HCT116 (cell line): Measurements from ENCODE around the gene TTLL3. TPM values are rescaled to one million over a fixed set of nuclear protein-coding genes. Genes with fewer than 3 reads are reported as not detected.

Experiments
- ATAC-seq: fragments of 200-7000 bp; cut with Tn5 transposase; 2 replicates; pipeline ENCODE4 v1.9.1; 2020; ENCODE audit warnings: mild to moderate bottlenecking, moderate library complexity
- BruUV-seq: library from RNA; stranded (reverse); fragments of 400-500 nt; replicated peaks from 2 replicates; lab custom pipeline; 2021; lab: Mats Ljungman, UMichigan
- CTCF ChIA-PET: fragments of 300-600 bp; sonication (Branson Sonifier 250); formaldehyde crosslinking; loops from one replicate; lab custom pipeline; 2021; ENCODE audit warnings: antibody characterized with exemption; lab: Charles Lee
- POLR2A ChIA-PET: fragments of 300-600, 350-600 bp; sonication (Branson Sonifier 250); formaldehyde crosslinking; loops from one replicate; lab custom pipeline; 2021; ENCODE audit warnings: antibody characterized with exemption; lab: Charles Lee
- RAD21 ChIA-PET, 2 experiments: fragments of 300-600 bp; sonication (Branson Sonifier 250); formaldehyde crosslinking; loops; one replicate each; lab custom pipeline; 2023; ENCODE audit warnings: low total read pairs in 2 of 2; ENCODE audit not compliant: uncharacterized antibody in 2 of 2, unreplicated experiment in 2 of 2, low non-redundant PET in 1 of 2; lab: Charles Lee
- DNase-seq: peaks from one replicate; pipeline ENCODE4 v3.0.0-alpha.2; 2010; ENCODE audit warnings: low read depth, low spot score
- H2AFZ ChIP-seq: fragments of 200-600 bp; shearing (Covaris generic), sonication (generic); 2 replicates; pipeline ENCODE4 v1.6.1; 2017; ENCODE audit warnings: low read depth, mixed run types, mixed read lengths, antibody characterized with exemption, low read length; ENCODE audit not compliant: poor library complexity, severe bottlenecking
- H3K27ac ChIP-seq: 2 replicates; pipeline ENCODE4 v1.5.1; 2012; ENCODE audit warnings: low read depth, low read length
- H3K27me3 ChIP-seq: fragments of 200-600 bp; sonication (generic); 2 replicates; pipeline ENCODE4 v1.6.1; 2016; ENCODE audit warnings: mixed run types, low read length, mixed read lengths; ENCODE audit not compliant: insufficient read depth
- H3K36me3 ChIP-seq, 2 experiments: fragments of 200-500 bp in 1 of 2; fragments of 200-600 bp in 1 of 2; sonication (Bioruptor generic) in 1 of 2; sonication (generic) in 1 of 2; 2 replicates each; pipeline versions ENCODE4 v1.5.1 to v1.6.1; 2014 to 2016; ENCODE audit warnings: low read length in 2 of 2, inconsistent platforms in 1 of 2, mixed read lengths in 1 of 2, mixed run types in 1 of 2; ENCODE audit not compliant: insufficient read depth in 2 of 2, control insufficient read depth in 1 of 2
- H3K4me1 ChIP-seq, 2 experiments: fragments of 200-600 bp in 1 of 2; sonication (generic) in 1 of 2; 2 replicates each; pipeline versions ENCODE4 v1.5.1 to v1.6.1; 2012 to 2017; ENCODE audit warnings: low read length in 2 of 2, inconsistent platforms in 1 of 2, mild to moderate bottlenecking in 1 of 2, mixed read lengths in 1 of 2, mixed run types in 1 of 2, moderate library complexity in 1 of 2; ENCODE audit not compliant: insufficient read depth in 2 of 2, control insufficient read depth in 1 of 2
- H3K4me2 ChIP-seq: fragments of 200-600 bp; sonication (generic); 2 replicates; pipeline ENCODE4 v1.6.1; 2017; ENCODE audit warnings: mixed run types, low read length, mixed read lengths
- H3K4me3 ChIP-seq, 2 experiments: fragments of 200-600 bp in 1 of 2; sonication (generic) in 1 of 2; replicated peaks in 1 of 2; 2 replicates each; pipeline ENCODE4 v1.5.1; 2011 to 2016; ENCODE audit warnings: low read length in 2 of 2, control low read depth in 1 of 2, low read depth in 1 of 2, mild to moderate bottlenecking in 1 of 2, mixed read lengths in 1 of 2, mixed run types in 1 of 2
- H3K79me2 ChIP-seq: fragments of 200-600 bp; sonication (generic); 2 replicates; pipeline ENCODE4 v1.6.1; 2017; ENCODE audit warnings: mild to moderate bottlenecking, mixed run types, low read length, moderate library complexity, mixed read lengths; ENCODE audit not compliant: insufficient read depth
- H3K9ac ChIP-seq: fragments of 200-600 bp; sonication (generic); 2 replicates; pipeline ENCODE4 v1.6.1; 2016; ENCODE audit warnings: low read length, mixed read lengths
- H3K9me2 ChIP-seq: fragments of 200-600 bp; sonication (generic), shearing (Covaris generic); 2 replicates; pipeline ENCODE4 v1.6.1; 2017; ENCODE audit warnings: mixed run types, mild to moderate bottlenecking, moderate library complexity; ENCODE audit not compliant: insufficient read depth
- H3K9me3 ChIP-seq, 2 experiments: fragments of 200-500 bp in 1 of 2; fragments of 200-600 bp in 1 of 2; sonication (Bioruptor generic) in 1 of 2; sonication (generic) in 1 of 2; 2 replicates each; pipeline ENCODE4 v1.6.1; 2014 to 2017; ENCODE audit warnings: low read length in 2 of 2, mixed read lengths in 2 of 2, inconsistent platforms in 1 of 2, low read depth in 1 of 2, mild to moderate bottlenecking in 1 of 2, mixed run types in 1 of 2, moderate library complexity in 1 of 2; ENCODE audit not compliant: control insufficient read depth in 1 of 2, insufficient read depth in 1 of 2
- H4K20me1 ChIP-seq: fragments of 200-600 bp; sonication (generic), shearing (Covaris generic); 2 replicates; pipeline ENCODE4 v1.6.1; 2017; ENCODE audit warnings: mixed run types, mild to moderate bottlenecking, moderate library complexity; ENCODE audit not compliant: insufficient read depth
- CBX3 ChIP-seq: IDR thresholded peaks from 2 replicates; pipeline ENCODE4 v1.6.1; 2012; ENCODE audit warnings: low read depth
- CEBPB ChIP-seq: IDR thresholded peaks from 2 replicates; pipeline ENCODE4 v1.6.1; 2012; ENCODE audit warnings: low read depth
- EGR1 ChIP-seq: IDR thresholded peaks from 2 replicates; pipeline ENCODE4 v1.6.1; 2012; ENCODE audit warnings: low read depth
- ELF1 ChIP-seq: IDR thresholded peaks from 2 replicates; pipeline ENCODE4 v1.6.1; 2012; ENCODE audit warnings: low read depth, borderline replicate concordance
- EZH2 ChIP-seq: fragments of 200-600 bp; sonication (generic); IDR thresholded peaks from 2 replicates; pipeline ENCODE4 v1.6.1; 2017; ENCODE audit warnings: antibody characterized with exemption, mixed run types
- EZH2phosphoT487 ChIP-seq: fragments of 200-600 bp; IDR thresholded peaks from 2 replicates; pipeline ENCODE4 v1.6.1; 2018; ENCODE audit warnings: antibody characterized with exemption, borderline replicate concordance
- FOSL1 ChIP-seq: IDR thresholded peaks from 2 replicates; pipeline ENCODE4 v1.6.1; 2012; ENCODE audit warnings: low read depth
- POLR2A ChIP-seq: IDR thresholded peaks from 2 replicates; pipeline ENCODE4 v1.7.0; 2011; ENCODE audit warnings: borderline replicate concordance; ENCODE audit not compliant: insufficient read depth, insufficient read length; ENCODE audit errors: extremely low read depth
- RAD21 ChIP-seq: IDR thresholded peaks from 2 replicates; pipeline ENCODE4 v1.6.1; 2012; ENCODE audit warnings: low read depth, mild to moderate bottlenecking
- SIN3A ChIP-seq: IDR thresholded peaks from 2 replicates; pipeline ENCODE4 v1.6.1; 2012; ENCODE audit warnings: low read depth
- SP1 ChIP-seq: IDR thresholded peaks from 2 replicates; pipeline ENCODE4 v1.6.1; 2012; ENCODE audit warnings: low read depth
- YY1 ChIP-seq: IDR thresholded peaks from 2 replicates; pipeline ENCODE4 v1.6.1; 2011; ENCODE audit warnings: low read length, low read depth, moderate library complexity, mild to moderate bottlenecking; ENCODE audit not compliant: insufficient replicate concordance; ENCODE audit errors: extremely low read depth
- intact Hi-C: fragments of 100-400 bp; cut with micrococcal nuclease; formaldehyde crosslinking; loops from 2 replicates; pipeline ENCODE4 v1.10.0; 2022
- total RNA-seq: library from RNA; stranded (reverse); gene quantifications from one replicate; pipeline ENCODE4 v1.2.1, GENCODE V29; 2021; ENCODE audit not compliant: unreplicated experiment
- TF ChIP-seq, protein P1 (sequence below): IDR thresholded peaks from 2 replicates; pipeline ENCODE4 v1.6.1; 2012; ENCODE audit warnings: low read depth
- TF ChIP-seq, protein P2 (sequence below): IDR thresholded peaks from 2 replicates; pipeline ENCODE4 v1.6.1; 2012

The TTLL3 gene
- total RNA-seq, 1 experiment from 2014 or later, result 40.3 TPM

DNA sequence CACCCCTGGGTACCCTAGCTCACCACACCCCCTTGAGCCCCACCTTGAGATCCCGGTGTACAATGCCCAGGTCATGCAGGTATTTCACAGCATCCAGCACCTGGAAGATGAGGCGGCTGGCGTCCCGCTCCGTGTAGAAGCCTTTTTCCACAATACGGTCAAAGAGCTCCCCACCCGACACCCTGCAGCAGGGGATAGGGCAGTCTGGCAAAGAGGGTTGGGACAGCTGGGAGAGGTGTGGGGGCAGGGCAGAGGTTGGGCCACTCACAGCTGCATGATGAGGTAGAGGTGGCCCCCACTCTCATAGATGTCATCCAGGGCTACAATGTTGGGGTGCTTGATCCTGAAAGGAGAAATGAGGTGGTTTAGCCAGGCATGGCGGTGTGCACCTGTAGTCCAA lies 47.2 kb upstream of the TTLL3 start:
- no peak overlapping the region for H3K9ac ChIP-seq
- intact Hi-C loops, result no loop called here
- no peaks in the 10 kb centered on the region for H4K20me1 ChIP-seq
- no peak overlapping the region for H3K27ac ChIP-seq
- H3K4me2 ChIP-seq, result no peak overlapping the region
- H3K9me2 ChIP-seq, result no peaks in the 10 kb centered on the region
- peaks cover 2 to 17% of the 10 kb centered on the region in 2 experiments; a peak in 2 of 4 replicates for H3K36me3 ChIP-seq
- TF ChIP-seq SIN3A, result no peak
- TF ChIP-seq EGR1, result no peak
- no peak for TF ChIP-seq CBX3
- TF ChIP-seq, protein P1, sequence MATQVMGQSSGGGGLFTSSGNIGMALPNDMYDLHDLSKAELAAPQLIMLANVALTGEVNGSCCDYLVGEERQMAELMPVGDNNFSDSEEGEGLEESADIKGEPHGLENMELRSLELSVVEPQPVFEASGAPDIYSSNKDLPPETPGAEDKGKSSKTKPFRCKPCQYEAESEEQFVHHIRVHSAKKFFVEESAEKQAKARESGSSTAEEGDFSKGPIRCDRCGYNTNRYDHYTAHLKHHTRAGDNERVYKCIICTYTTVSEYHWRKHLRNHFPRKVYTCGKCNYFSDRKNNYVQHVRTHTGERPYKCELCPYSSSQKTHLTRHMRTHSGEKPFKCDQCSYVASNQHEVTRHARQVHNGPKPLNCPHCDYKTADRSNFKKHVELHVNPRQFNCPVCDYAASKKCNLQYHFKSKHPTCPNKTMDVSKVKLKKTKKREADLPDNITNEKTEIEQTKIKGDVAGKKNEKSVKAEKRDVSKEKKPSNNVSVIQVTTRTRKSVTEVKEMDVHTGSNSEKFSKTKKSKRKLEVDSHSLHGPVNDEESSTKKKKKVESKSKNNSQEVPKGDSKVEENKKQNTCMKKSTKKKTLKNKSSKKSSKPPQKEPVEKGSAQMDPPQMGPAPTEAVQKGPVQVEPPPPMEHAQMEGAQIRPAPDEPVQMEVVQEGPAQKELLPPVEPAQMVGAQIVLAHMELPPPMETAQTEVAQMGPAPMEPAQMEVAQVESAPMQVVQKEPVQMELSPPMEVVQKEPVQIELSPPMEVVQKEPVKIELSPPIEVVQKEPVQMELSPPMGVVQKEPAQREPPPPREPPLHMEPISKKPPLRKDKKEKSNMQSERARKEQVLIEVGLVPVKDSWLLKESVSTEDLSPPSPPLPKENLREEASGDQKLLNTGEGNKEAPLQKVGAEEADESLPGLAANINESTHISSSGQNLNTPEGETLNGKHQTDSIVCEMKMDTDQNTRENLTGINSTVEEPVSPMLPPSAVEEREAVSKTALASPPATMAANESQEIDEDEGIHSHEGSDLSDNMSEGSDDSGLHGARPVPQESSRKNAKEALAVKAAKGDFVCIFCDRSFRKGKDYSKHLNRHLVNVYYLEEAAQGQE, result no peak
- TF ChIP-seq, protein P2, sequence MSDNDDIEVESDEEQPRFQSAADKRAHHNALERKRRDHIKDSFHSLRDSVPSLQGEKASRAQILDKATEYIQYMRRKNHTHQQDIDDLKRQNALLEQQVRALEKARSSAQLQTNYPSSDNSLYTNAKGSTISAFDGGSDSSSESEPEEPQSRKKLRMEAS, result no peak
- no peak for TF ChIP-seq YY1
- TF ChIP-seq EZH2phosphoT487, result no peak
- TF ChIP-seq EZH2, result no peak
- TF ChIP-seq ELF1, result no peak
- no peak for TF ChIP-seq POLR2A
- TF ChIP-seq FOSL1, result no peak
- no peak for TF ChIP-seq RAD21
- no peak for TF ChIP-seq CEBPB
- no peak for TF ChIP-seq SP1
- BruUV-seq, result no TSS peak
- ATAC-seq, result no peak
- H3K27me3 ChIP-seq, result no peaks in the 10 kb centered on the region
- H2AFZ ChIP-seq, result no peak overlapping the region
- H3K4me3 ChIP-seq, result no peak overlapping the region
- no peak for DNase-seq
- H3K79me2 ChIP-seq, result no peaks in the 10 kb centered on the region
- H3K4me1 ChIP-seq, result no peaks in the 10 kb centered on the region
- H3K9me3 ChIP-seq, result no peaks in the 10 kb centered on the region
- ChIA-PET CTCF (no interaction called here), RAD21 (no interaction called here), POLR2A (no interaction called here)
